ENCODE measurements around the gene KLHL40.
A peak's percentile ranks its signal among the peaks of the same experiment; 100 is the strongest.

The KLHL40 gene

DNA sequence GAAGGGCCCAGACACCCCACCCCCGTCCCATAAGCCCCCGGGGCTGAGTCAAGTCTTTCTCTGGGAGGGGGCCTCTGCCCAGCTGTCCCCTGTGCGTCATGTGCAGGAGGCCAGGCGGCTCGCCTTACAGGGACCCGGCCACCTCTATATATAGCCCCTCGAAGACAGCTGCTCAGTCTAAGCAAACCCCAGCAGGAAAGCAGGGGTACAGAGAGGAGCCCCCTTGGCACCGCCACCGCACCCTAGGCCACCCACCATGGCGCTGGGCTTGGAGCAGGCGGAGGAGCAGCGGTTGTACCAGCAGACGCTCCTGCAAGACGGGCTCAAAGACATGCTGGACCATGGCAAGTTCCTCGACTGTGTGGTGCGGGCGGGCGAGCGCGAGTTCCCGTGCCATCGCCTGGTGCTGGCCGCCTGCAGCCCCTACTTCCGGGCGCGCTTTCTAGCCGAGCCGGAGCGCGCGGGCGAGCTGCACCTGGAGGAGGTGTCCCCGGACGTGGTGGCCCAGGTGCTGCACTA lies at the start of gene KLHL40:
TSS of gene KLHL40 (plus strand) at position 175 of the 519 bp plus-strand sequence. CDS start at position 257, 82 bp downstream.
- DNase-seq, result no peak

DNA sequence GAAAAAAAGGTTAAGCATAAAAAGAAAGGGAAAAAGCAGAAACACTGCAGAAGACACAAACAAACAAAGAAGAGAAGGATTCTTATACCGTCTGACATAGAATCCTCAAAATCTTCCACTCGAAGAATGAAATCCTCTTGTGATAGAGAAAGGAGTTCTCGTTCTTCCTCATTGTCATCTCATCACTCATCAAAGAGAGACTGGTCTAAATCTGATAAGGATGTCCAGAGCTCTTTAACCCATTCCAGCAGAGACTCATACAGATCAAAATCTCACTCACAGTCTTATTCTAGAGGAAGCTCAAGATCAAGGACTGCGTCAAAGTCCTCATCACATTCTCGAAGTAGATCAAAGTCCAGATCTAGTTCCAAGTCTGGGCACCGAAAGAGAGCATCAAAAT lies 48.3 kb upstream of the KLHL40 start:
- DNase-seq, result no peak

GRCh38 chr3:42638339-42638842 lies 46.9 kb upstream of the KLHL40 start:
- DNase-seq, result no peak

- DNase-seq, result no peak
Observed at GRCh38 chr3:42639192-42639591, 46.1 kb upstream of the KLHL40 start.

DNA sequence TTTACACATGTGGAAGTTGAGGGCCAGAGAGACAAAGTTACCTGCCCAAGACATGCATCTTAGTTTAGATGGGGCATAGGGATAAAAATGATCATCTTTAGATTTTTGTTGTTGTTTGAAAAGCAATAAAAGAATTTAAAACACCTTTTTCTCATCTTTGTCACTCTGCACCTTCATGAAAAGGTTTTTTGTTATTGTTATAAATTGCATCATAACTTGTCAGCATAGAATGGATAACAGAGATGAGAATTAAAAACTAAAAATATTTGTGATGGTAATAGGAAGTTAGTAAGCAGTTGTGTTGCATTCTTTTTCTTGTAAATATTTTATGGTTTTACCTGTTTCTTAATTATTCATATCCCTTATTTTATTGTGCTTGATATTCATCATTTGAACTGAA lies 45.2 kb upstream of the KLHL40 start:
- no peak for DNase-seq

- no peak for DNase-seq
Observed at GRCh38 chr3:42640771-42641370, 44.5 kb upstream of the KLHL40 start.

DNA sequence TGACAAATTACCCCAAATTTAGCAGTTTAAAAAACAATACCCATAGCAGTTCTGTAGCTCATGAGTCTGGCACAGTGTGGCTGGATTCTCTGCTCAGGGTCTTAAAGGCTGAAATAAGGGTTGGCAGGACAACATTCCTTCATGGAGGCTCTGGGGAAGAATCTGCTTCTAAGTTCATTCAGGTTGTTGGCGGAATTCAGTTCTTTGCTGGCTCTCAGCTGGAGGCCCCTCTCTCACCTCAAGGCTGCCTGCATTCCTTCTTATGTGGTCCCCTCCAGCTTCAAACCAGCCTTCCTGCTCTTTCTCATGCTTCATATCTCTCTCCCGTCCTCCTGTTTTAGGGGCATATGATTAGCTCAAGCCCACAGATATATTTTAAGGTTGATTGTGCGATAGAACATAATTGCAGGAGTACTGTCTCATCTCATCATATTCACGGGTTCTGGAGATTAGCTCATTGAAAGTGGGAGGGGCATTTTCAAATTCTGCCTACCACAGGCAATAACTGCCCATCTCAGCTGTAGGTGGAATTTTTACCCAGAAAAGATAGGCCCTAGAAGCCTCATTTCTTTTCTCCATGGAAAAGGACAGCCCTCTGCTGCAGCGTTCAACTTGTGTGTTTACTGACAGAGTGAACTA lies 37.4 kb upstream of the KLHL40 start:
- no peak for DNase-seq

GRCh38 chr3:42649006-42649405 lies 36.3 kb upstream of the KLHL40 start:
- DNase-seq, result no peak

GRCh38 chr3:42649783-42650182 lies 35.6 kb upstream of the KLHL40 start:
- no peak for DNase-seq

GRCh38 chr3:42651248-42652091 lies 33.9 kb upstream of the KLHL40 start:
- DNase-seq, result no peak

DNA sequence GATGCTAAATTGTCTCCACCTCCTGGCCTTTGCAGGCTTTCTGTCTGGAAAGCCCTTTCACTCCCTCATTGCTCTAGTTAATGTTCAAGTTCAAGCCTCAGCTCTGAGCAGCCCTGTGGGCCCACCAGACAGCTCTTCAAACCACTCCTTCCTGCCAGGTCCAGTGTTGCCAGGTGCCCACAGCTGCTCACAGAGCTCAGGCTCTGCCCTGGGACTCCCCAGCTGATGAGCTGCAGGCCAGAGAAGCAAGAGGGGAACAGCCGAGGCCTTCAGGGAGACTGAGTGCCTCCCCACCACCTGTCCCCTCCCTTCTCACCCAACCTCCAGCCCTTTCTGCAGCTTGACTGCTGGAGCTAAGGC lies 33.1 kb upstream of the KLHL40 start:
- no peak for DNase-seq

- peak; percentile 71 for DNase-seq
Observed at GRCh38 chr3:42652611-42653302, 32.6 kb upstream of the KLHL40 start.

GRCh38 chr3:42653303-42653559 lies 32.1 kb upstream of the KLHL40 start:
- DNase-seq, result no peak

GRCh38 chr3:42653560-42654330 lies 31.6 kb upstream of the KLHL40 start, which contains the start of gene ZBTB47:
ZBTB47 (plus strand) TSS chr3:42653697; CDS start chr3:42658356, 4,659 bp downstream.
- no peak for DNase-seq

GRCh38 chr3:42654331-42655201 lies 30.8 kb upstream of the KLHL40 start:
- DNase-seq, result peak; percentile 29

- DNase-seq, result no peak
Observed at GRCh38 chr3:42655331-42655888, 29.9 kb upstream of the KLHL40 start.

- no peak for DNase-seq
Observed at GRCh38 chr3:42655980-42656679, 29.2 kb upstream of the KLHL40 start.

DNA sequence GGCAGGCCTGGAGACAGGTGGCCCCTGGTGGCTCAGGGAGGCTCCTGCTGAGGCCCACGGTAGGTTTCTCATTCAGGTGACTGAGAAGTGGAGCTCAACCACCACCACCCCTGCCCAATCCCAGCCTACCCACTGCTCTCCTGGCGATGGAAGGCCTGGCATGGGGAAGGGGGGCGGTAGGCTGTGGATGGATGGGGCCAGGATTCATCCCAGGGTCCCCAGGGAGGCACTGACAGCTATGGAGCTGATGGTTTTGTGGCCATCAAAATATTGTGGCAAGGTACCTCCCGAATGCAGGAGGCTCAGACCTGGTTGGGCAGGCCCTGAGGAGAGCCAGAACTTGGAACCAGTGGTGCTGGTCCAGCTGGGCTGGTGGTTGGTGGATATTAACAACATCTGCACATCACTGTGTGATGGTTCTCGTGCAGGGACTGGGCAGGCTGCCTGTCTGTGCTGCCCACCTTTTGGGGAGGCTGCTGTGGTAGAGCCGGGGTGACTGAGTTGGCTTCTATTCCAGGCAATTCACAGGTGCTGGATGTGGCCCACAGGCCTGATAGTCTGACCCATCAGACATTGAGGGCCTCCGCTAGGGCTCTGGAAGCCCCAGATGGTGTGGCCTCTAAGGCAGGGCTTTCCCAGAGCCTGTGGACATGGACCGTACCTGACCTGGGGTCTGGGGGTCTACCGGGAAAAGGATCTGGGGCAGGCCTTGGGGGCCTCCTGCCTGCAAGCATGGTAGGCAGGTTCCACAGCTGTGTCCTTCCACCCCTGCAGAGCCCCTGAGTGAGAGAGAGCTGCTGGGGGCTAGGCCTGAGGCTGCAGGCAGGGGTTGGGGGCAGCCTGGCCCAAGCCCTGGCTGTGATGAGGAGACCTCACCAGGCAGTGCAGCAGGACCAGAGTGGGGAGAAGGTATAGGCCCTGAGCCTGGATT lies 28.4 kb upstream of the KLHL40 start:
- DNase-seq, result no peak

GRCh38 chr3:42657675-42658074 lies 27.7 kb upstream of the KLHL40 start:
- no peak for DNase-seq

Data from GDM1 (cell line).